Measurements from ENCODE around the gene METTL26.

DNA sequence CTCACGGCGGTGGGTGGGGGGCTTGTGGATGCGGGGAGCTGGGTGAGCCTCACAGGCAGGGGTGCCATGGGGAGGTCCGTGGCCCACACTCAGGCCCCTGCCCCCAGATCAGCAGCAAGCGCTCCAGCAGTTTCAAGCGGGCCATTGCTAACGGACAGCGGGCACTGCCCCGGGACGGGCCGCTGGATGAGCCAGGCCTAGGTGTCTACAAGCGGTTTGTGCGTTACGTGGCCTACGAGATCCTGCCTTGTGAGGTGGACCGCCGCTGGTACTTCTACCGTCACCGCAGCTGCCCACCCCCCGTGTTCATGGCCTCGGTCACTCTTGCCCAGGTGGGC is 40.4 kb upstream of the METTL26 start:
- TF ChIP-seq POLR2A (IDR thresholded peaks at IDR 0.05) (no peak), CTCF (IDR thresholded peaks at IDR 0.05) (no peak), EP300 (IDR thresholded peaks at IDR 0.05; ENCODE audit: low read depth) (no peak)

Measured in transverse colon (tissue), 3 donors.